PC-3 (cell line): ENCODE measurements around the gene RETN. TPM values are rescaled to one million over a fixed set of nuclear protein-coding genes. Genes with fewer than 3 reads are reported as not detected.
A peak's percentile ranks its signal among the peaks of the same experiment; 100 is the strongest.

Source experiments
- ATAC-seq: fragments of 200-7000 bp; cut with Tn5 transposase; 2 replicates; pipeline ENCODE4 v1.9.1; 2020; ENCODE audit warnings: mild to moderate bottlenecking, moderate library complexity
- BruUV-seq: library from RNA; stranded (reverse); fragments of 400-500 nt; replicated peaks from 2 replicates; lab custom pipeline; 2021; lab: Mats Ljungman, UMichigan
- CTCF ChIA-PET: fragments of 300-600 bp; sonication (Branson Sonifier 250); formaldehyde crosslinking; loops from one replicate; lab custom pipeline; 2022; ENCODE audit warnings: antibody characterized with exemption; lab: Charles Lee
- POLR2A ChIA-PET: fragments of 300-600 bp; sonication (Branson Sonifier 250); formaldehyde crosslinking; loops from one replicate; lab custom pipeline; 2022; ENCODE audit warnings: antibody characterized with exemption; ENCODE audit not compliant: unreplicated experiment; lab: Charles Lee
- DNase-seq: peaks from one replicate; pipeline ENCODE4 v3.0.0-alpha.2; 2015
- H2AFZ ChIP-seq: fragments of 300-600 bp; sonication (generic); 2 replicates; pipeline ENCODE4 v1.6.0; 2016; ENCODE audit warnings: antibody characterized with exemption, low read length
- H3F3A ChIP-seq: fragments of 300-600 bp; sonication (generic); one replicate; pipeline ENCODE4 v1.6.0; 2017; ENCODE audit warnings: antibody characterized with exemption, low read length, control low read depth, mild to moderate bottlenecking; ENCODE audit not compliant: unreplicated experiment
- H3K27ac ChIP-seq: fragments of 300-600 bp; sonication (generic); 2 replicates; pipeline ENCODE4 v1.5.1; 2016; ENCODE audit warnings: mild to moderate bottlenecking, low read length
- H3K27me3 ChIP-seq: fragments of 300-600 bp; sonication (generic); 2 replicates; pipeline ENCODE4 v1.6.1; 2016; ENCODE audit warnings: low read length, mixed read lengths
- H3K36me3 ChIP-seq: fragments of 300-600 bp; sonication (generic); 2 replicates; pipeline ENCODE4 v1.6.1; 2016; ENCODE audit warnings: low read depth, mixed run types, low read length, mixed read lengths
- H3K4me1 ChIP-seq: fragments of 300-600 bp; sonication (generic); 2 replicates; pipeline ENCODE4 v1.5.1; 2016; ENCODE audit warnings: low read length; ENCODE audit not compliant: insufficient read depth
- H3K4me2 ChIP-seq: fragments of 300-600 bp; sonication (generic); 2 replicates; pipeline ENCODE4 v1.6.0; 2016; ENCODE audit warnings: low read length
- H3K4me3 ChIP-seq: fragments of 300-600 bp; sonication (generic); 2 replicates; pipeline ENCODE4 v1.5.1; 2016; ENCODE audit warnings: mild to moderate bottlenecking, low read length, mixed read lengths
- H3K79me2 ChIP-seq: fragments of 300-600 bp; sonication (generic); 2 replicates; pipeline ENCODE4 v1.6.1; 2017; ENCODE audit warnings: low read length, mixed read lengths
- H3K9ac ChIP-seq: fragments of 300-600 bp; sonication (generic); 2 replicates; pipeline ENCODE4 v1.6.0; 2016; ENCODE audit warnings: mild to moderate bottlenecking, low read length
- H3K9me2 ChIP-seq: fragments of 300-600 bp; sonication (generic); replicated peaks from 2 replicates; pipeline ENCODE4 v1.6.1; 2016; ENCODE audit warnings: mixed run types, low read length, mixed read lengths
- H3K9me3 ChIP-seq: fragments of 300-600 bp; sonication (generic); 2 replicates; pipeline ENCODE4 v1.6.1; 2016; ENCODE audit warnings: low read length, mixed read lengths
- H4K20me1 ChIP-seq: fragments of 300-600 bp; sonication (generic); 2 replicates; pipeline ENCODE4 v1.6.1; 2016; ENCODE audit warnings: low read length, mixed read lengths
- CTCF ChIP-seq: fragments of 300-600 bp; sonication (generic); conservative IDR thresholded peaks from 2 replicates; pipeline ENCODE4 v1.5.1; 2017; ENCODE audit warnings: antibody characterized with exemption, low read depth, mild to moderate bottlenecking, low read length
- EZH2 ChIP-seq: fragments of 300-600 bp; sonication (generic); IDR thresholded peaks from one replicate; pipeline ENCODE4 v1.6.1; 2017; ENCODE audit warnings: antibody characterized with exemption, mild to moderate bottlenecking, low read length; ENCODE audit not compliant: unreplicated experiment
- EZH2phosphoT487 ChIP-seq: fragments of 300-600 bp; sonication (generic); IDR thresholded peaks from 2 replicates; pipeline ENCODE4 v1.6.1; 2018; ENCODE audit warnings: mild to moderate bottlenecking, antibody characterized with exemption, low read length, borderline replicate concordance
- intact Hi-C: fragments of 100-400 bp; cut with micrococcal nuclease; formaldehyde crosslinking; loops from 2 replicates; pipeline ENCODE4 v1.9.0; 2023
- total RNA-seq: library from RNA; depleted of rRNA; stranded (reverse); fragments of >200 nt; gene quantifications from 2 replicates; pipeline ENCODE4 v1.2.3, GENCODE V29; 2014

RETN gene
- total RNA-seq, 1 experiment from 2014 or later, result not detected

DNA sequence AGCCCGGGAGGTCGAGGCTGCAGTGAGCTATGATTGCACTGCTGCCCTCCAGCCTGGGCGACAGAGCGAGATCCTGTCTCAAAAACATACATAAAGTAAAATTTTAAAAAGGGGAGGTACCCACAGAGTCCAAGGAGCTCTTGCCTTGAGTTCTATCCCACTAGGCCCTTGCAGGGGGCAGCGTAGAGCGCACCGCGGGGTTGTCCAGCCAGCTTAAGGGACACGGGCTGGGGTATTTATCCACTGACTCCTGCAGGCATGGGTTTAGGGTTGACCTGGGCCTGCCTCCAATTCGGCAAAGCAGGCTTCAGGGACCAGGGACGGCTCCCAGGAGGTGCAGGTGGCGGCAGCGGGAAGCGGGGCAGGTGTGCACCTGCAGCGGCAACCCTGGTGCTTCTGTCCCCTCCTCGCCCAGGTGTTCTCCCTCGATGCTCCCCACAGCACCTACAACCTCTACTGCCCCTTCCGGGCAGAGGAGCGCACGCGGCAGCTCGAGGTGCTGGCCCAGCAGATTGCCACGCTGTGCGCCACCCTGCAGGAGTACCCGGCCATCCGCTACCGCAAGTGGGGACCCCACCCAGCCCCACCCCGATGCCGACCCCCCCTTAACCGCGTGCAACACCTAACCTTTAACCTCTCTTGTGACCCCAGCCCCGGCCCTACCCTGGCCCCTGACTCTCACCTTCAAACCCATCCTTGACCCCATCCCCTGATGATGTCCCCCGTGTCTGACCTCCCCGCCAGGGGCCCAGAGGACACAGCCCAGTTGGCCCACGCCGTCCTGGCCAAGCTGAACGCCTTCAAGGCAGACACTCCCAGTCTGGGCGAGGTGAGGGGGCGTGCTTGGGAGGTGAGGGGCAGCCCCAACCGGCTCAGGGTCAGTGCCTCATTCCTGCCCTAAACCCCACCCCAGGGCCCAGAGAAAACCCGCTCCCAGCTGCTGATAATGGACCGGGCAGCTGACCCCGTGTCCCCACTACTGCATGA is 27.3 kb upstream of the RETN start:
- H3K27ac ChIP-seq, result no peak overlapping the region
- no peaks in the 10 kb centered on the region for H3K27me3 ChIP-seq
- ATAC-seq, result no peak
- DNase-seq, result no peak
- CTCF ChIA-PET, result interaction anchor here (0.5 to 0.6 kb wide), 2 partner anchors 10 to 279 kb away, joined by 3 read pairs; no protein-coding TSS in a partner anchor
- no peaks in the 10 kb centered on the region for H3K9me2 ChIP-seq
- BruUV-seq, result no TSS peak
- no peak overlapping the region for H3K9ac ChIP-seq
- no peak overlapping the region for H2AFZ ChIP-seq
- no peak overlapping the region for H3K4me2 ChIP-seq
- POLR2A ChIA-PET, result no interaction called here
- no peaks in the 10 kb centered on the region for H3F3A ChIP-seq
- H3K4me1 ChIP-seq, result peaks cover 2% of the 10 kb centered on the region; the same call in 1 of the 2 replicates
- H3K4me3 ChIP-seq, result no peak overlapping the region
- TF ChIP-seq EZH2 (no peak), EZH2phosphoT487 (no peak), CTCF (peak; percentile 38; the same call in 1 of the 2 replicates)
- no peaks in the 10 kb centered on the region for H4K20me1 ChIP-seq
- H3K9me3 ChIP-seq, result no peaks in the 10 kb centered on the region
- peaks cover 23% of the 10 kb centered on the region for H3K79me2 ChIP-seq
- peaks cover 5% of the 10 kb centered on the region; the same call in 1 of the 2 replicates for H3K36me3 ChIP-seq
- intact Hi-C loops, result no loop called here

GRCh38 chr19:7642295-7643030 is 26.4 kb upstream of the RETN start:
- H3K9ac ChIP-seq, result no peak overlapping the region
- H4K20me1 ChIP-seq, result no peaks in the 10 kb centered on the region
- H3K4me1 ChIP-seq, result no peaks in the 10 kb centered on the region
- BruUV-seq, result no TSS peak
- TF ChIP-seq CTCF (no peak), EZH2 (no peak)
- H3K4me3 ChIP-seq, result no peak overlapping the region
- no peak overlapping the region for H3K4me2 ChIP-seq
- no peaks in the 10 kb centered on the region for H3K9me2 ChIP-seq
- peaks cover 7% of the 10 kb centered on the region; the same call in 1 of the 2 replicates for H3K36me3 ChIP-seq
- H2AFZ ChIP-seq, result no peak overlapping the region
- H3K27me3 ChIP-seq, result no peaks in the 10 kb centered on the region
- DNase-seq (no peak), ATAC-seq (no peak)
- peaks cover 19% of the 10 kb centered on the region for H3K79me2 ChIP-seq
- H3K27ac ChIP-seq, result no peak overlapping the region
- no peaks in the 10 kb centered on the region for H3K9me3 ChIP-seq
- ChIA-PET CTCF (no interaction called here), POLR2A (no interaction called here)
- no peaks in the 10 kb centered on the region for H3F3A ChIP-seq
- intact Hi-C loops, result no loop called here
